Naive B cell (primary cell): Measurements from ENCODE around the gene HCAR3. TPM values are rescaled to one million over a fixed set of nuclear protein-coding genes. Genes with fewer than 3 reads are reported as not detected.
"Not testable (repeated sequence)": the region's sequence is repeated elsewhere in the genome, so short reads cannot be mapped to it uniquely, and the experiment has no call there.

Experiments used
- ATAC-seq, 2 donors: fragments of 150-1000 bp; cut with Tn5 transposase; 2 replicates each; pipeline ENCODE4 v1.10.0; 2021; ENCODE audit warnings: low read depth in 2 of 2, mild to moderate bottlenecking in 2 of 2, moderate library complexity in 2 of 2
- DNase-seq: peaks from one replicate; pipeline ENCODE4 v3.0.0; 2022
- H3K27ac Mint-ChIP-seq, 6 donors: one replicate each; pipeline ENCODE4 v1.8.0; 2020 to 2022; ENCODE audit warnings: mild to moderate bottlenecking in 6 of 6, mixed read lengths in 6 of 6, moderate library complexity in 5 of 6, inconsistent platforms in 2 of 6
- H3K27me3 Mint-ChIP-seq, 3 donors: one replicate each; pipeline ENCODE4 v1.8.0; 2021 to 2022; ENCODE audit warnings: mixed read lengths in 3 of 3, mild to moderate bottlenecking in 1 of 3
- H3K36me3 Mint-ChIP-seq, 2 donors: one replicate each; pipeline ENCODE4 v1.8.0; 2020 to 2022; ENCODE audit warnings: mixed read lengths in 2 of 2, inconsistent platforms in 1 of 2, mild to moderate bottlenecking in 1 of 2
- H3K4me1 Mint-ChIP-seq, 3 donors: one replicate each; pipeline ENCODE4 v1.8.0; 2020 to 2022; ENCODE audit warnings: mixed read lengths in 3 of 3, inconsistent platforms in 1 of 3, mild to moderate bottlenecking in 1 of 3, moderate library complexity in 1 of 3
- H3K4me3 Mint-ChIP-seq, 8 donors: one replicate each; pipeline ENCODE4 v1.8.0; 2020 to 2022; ENCODE audit warnings: mild to moderate bottlenecking in 8 of 8, mixed read lengths in 8 of 8, moderate library complexity in 8 of 8, inconsistent platforms in 2 of 8
- H3K9me3 Mint-ChIP-seq, 7 donors: one replicate each; pipeline ENCODE4 v1.8.0; 2020 to 2022; ENCODE audit warnings: mixed read lengths in 7 of 7, mild to moderate bottlenecking in 5 of 7, inconsistent platforms in 2 of 7, moderate library complexity in 1 of 7
- polyA plus RNA-seq, 6 donors: library from polyadenylated mRNA; unstranded; fragments of 300-500 nt; fragmentation: Illumina TruSeq; gene quantifications; one replicate each; pipeline ENCODE4 v1.2.3, GENCODE V29; 2021; ENCODE audit warnings: low read depth in 6 of 6

The HCAR3 gene
- polyA plus RNA-seq, 6 donors from 2014 or later = 0.45 TPM; not detected in 5

DNA sequence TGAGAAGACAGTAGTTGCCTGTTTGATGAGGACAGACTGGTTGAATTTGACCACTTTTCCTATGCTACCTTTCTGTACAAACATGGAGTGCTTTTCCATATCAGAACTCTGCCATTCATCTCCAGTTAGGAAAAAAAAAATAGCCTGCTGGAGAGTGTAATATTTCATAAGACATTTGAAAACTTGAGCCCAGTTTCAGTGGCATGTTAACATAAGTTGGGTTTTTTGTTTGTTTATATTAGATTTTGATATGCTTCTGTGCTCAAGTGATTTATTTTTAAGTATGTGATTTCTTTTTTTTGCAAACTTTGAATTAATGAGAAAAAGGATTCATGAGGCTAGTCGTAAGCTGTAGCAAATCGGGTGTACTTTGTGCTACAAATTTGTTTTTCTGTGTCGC, 12.8 kb downstream of the HCAR3 start:
- H3K4me1 Mint-ChIP-seq, H3K4me3 Mint-ChIP-seq, H3K9me3 Mint-ChIP-seq, H3K27me3 Mint-ChIP-seq, ATAC-seq, DNase-seq, H3K36me3 Mint-ChIP-seq: not testable (repeated sequence)
- peak overlapping the region in 1 of 6 donors; percentile 74 for H3K27ac Mint-ChIP-seq

- H3K4me1 Mint-ChIP-seq, H3K27me3 Mint-ChIP-seq, H3K36me3 Mint-ChIP-seq, DNase-seq, ATAC-seq, H3K9me3 Mint-ChIP-seq: not testable (repeated sequence)
- Mint-ChIP-seq H3K27ac (peak within 1 kb of the TSS in 2 of 6 donors; percentile 74 to 87), H3K4me3 (peak within 1 kb of the TSS in 1 of 8 donors; percentile 76)
Observed at GRCh38 chr12:122702890-122703611, 13.6 kb downstream of the HCAR3 start, which contains the start of gene HCAR2. Gene HCAR2 (minus strand): TSS chr12:122703357. CDS start chr12:122703283, 74 bp downstream.

- not testable (repeated sequence) for H3K4me3 Mint-ChIP-seq, H3K36me3 Mint-ChIP-seq, H3K27ac Mint-ChIP-seq, H3K4me1 Mint-ChIP-seq, H3K9me3 Mint-ChIP-seq, H3K27me3 Mint-ChIP-seq, DNase-seq, ATAC-seq
Observed at GRCh38 chr12:122701481-122701880, 15.1 kb downstream of the HCAR3 start.

DNA sequence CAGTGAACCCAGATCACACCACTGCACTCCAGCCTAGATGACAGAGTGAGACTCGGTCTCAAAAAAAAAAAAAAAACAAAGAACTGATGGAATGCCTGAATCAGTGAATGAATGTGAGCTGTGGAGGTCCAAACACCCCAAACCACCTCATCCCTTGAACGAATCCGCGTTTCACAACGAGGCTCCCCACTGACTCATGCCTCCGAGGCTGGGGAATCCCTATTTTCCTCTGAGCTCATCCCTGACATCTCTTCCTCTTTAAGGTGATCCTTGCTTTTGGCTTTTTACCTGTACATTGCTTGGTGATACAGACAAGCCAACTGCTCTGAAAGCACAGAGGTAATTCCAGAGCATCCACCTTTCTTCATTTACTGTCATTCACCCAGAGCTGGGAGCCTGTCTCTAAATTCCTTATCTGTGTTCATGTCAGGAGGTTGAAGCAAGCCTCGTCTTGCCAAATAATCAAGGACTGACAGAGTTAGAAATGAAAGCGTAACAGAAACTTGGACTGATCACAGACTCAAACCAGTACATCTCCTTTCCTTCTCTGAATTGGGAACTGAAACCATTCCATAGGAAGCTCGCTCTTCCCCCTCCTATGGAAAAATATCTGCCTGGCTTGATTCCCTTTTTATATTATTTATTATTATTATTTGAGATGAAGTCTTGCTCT, 16.4 kb downstream of the HCAR3 start:
- H3K27ac Mint-ChIP-seq, H3K4me1 Mint-ChIP-seq, H3K9me3 Mint-ChIP-seq, ATAC-seq, DNase-seq, H3K27me3 Mint-ChIP-seq, H3K36me3 Mint-ChIP-seq, H3K4me3 Mint-ChIP-seq: not testable (repeated sequence)

DNA sequence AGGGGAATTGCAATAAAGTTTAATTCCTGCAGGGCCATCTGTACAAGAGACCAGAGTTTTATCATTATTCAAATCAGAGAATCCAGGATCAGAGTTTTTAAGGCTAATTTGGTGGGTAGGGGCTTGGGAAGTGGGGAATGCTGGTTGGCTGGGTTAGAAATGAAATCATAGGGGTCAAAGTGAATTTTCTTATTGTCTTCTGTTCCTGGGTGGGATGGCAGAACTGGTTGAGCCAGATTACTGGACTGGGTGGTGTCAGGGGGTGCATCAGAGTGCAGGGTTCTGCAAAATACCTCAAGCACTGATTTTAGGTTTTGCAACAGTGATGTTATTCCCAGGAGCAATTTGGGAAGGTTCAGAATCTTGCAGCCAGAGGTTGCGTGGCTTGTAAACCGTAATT, 19.7 kb downstream of the HCAR3 start:
- H3K27ac Mint-ChIP-seq, H3K36me3 Mint-ChIP-seq, H3K9me3 Mint-ChIP-seq, DNase-seq, H3K4me3 Mint-ChIP-seq, H3K27me3 Mint-ChIP-seq, ATAC-seq, H3K4me1 Mint-ChIP-seq: not testable (repeated sequence)

DNA sequence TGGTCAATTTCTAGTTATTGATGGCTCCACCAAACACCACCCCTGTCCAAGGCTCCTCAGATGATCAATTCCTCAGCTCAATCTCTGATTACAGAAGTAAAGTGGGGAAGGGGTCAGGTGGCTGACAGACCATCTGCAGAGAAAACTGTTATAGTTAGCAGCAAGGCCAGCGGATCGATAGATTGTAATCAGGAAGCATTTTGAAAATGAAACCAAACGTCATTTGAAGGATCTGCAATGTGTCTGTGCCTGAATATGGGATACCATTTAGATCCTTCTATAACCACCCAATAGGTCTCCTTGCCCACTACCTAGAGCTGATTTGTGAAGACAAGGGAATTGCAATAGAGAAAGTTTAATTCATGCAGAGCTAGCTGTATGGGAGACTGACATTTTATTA, 25.0 kb downstream of the HCAR3 start:
- Mint-ChIP-seq H3K4me3 (peak overlapping the region in 1 of 8 donors; percentile 73), H3K27me3 (no peaks in the 10 kb centered on the region), H3K27ac (no peak overlapping the region), H3K36me3 (no peaks in the 10 kb centered on the region), H3K4me1 (peaks cover 0 to 4% (median 4%) of the 10 kb centered on the region in 3 donors), H3K9me3 (no peaks in the 10 kb centered on the region)
- DNase-seq (no peak), ATAC-seq (no peak)

DNA sequence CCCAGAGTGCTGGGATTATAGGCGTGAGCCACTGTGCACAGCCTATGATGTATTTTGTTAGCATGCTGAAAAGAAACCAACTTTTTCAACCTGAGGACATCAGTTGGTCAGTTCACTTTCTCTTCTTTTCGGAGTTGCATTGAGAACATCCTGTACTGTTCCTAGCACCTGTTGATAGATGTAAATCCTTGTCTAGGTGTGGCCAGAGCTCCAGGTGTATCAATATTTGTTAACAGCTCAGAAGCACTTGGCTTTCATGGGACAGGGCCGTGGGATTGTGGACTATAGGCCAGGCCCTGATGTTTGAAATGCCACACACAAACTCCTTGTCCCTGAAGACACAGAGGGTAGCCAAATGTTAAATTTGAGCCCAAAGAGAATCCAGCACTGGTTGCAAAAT, 28.3 kb downstream of the HCAR3 start:
- H3K4me1 Mint-ChIP-seq = peaks cover 0 to 4% (median 4%) of the 10 kb centered on the region in 3 donors

GRCh38 chr12:122687086-122687485, 29.5 kb downstream of the HCAR3 start:
- no peak overlapping the region for H3K27ac Mint-ChIP-seq
- H3K36me3 Mint-ChIP-seq = no peaks in the 10 kb centered on the region
- no peak overlapping the region for H3K4me3 Mint-ChIP-seq
- H3K9me3 Mint-ChIP-seq = no peaks in the 10 kb centered on the region
- H3K4me1 Mint-ChIP-seq = peaks cover 0 to 4% (median 4%) of the 10 kb centered on the region in 3 donors
- ATAC-seq (no peak), DNase-seq (no peak)
- H3K27me3 Mint-ChIP-seq = no peaks in the 10 kb centered on the region

More for the DNA sequence above, 28.3 kb downstream of the HCAR3 start:
- Mint-ChIP-seq H3K9me3 (no peaks in the 10 kb centered on the region), H3K27ac (no peak overlapping the region), H3K4me3 (no peak overlapping the region), H3K27me3 (no peaks in the 10 kb centered on the region), H3K36me3 (no peaks in the 10 kb centered on the region)
- ATAC-seq = no peak
- DNase-seq = no peak

DNA sequence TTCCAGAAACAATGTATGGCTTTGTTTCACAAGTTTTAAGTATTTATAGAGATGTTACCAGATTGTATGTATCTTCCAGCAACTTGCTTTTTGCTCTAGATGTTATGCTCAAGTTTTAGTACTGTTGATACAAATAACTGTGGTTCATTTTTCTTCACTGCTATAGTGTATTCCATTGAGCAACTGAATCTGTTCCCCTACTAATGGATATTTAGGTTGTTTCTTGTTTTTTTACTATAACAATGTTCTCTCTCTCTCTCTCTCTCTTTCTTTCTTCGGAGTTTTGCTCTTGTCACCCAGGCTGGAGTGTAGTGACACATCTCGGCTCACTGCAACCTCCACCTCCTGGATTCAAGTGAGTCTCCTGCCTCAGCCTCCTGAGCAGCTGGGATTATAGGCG, 30.1 kb downstream of the HCAR3 start:
- H3K9me3 Mint-ChIP-seq = no peaks in the 10 kb centered on the region
- peaks cover 0 to 2% (median 1%) of the 10 kb centered on the region in 3 donors for H3K4me1 Mint-ChIP-seq
- DNase-seq = no peak
- H3K4me3 Mint-ChIP-seq = no peak overlapping the region
- H3K27me3 Mint-ChIP-seq = no peaks in the 10 kb centered on the region
- ATAC-seq = no peak
- peak overlapping the region in 1 of 6 donors; percentile 44 for H3K27ac Mint-ChIP-seq
- H3K36me3 Mint-ChIP-seq = no peaks in the 10 kb centered on the region

GRCh38 chr12:122684297-122684813, 32.3 kb downstream of the HCAR3 start:
- no peaks in the 10 kb centered on the region for H3K36me3 Mint-ChIP-seq
- no peaks in the 10 kb centered on the region for H3K9me3 Mint-ChIP-seq
- no peaks in the 10 kb centered on the region for H3K27me3 Mint-ChIP-seq
- H3K4me3 Mint-ChIP-seq = no peak overlapping the region
- H3K4me1 Mint-ChIP-seq = no peaks in the 10 kb centered on the region
- no peak overlapping the region for H3K27ac Mint-ChIP-seq
- ATAC-seq = no peak
- no peak for DNase-seq

- Mint-ChIP-seq H3K36me3 (no peaks in the 10 kb centered on the region), H3K4me1 (peaks cover 0 to 5% (median 0%) of the 10 kb centered on the region in 3 donors), H3K27me3 (peaks cover 0 to 5% (median 0%) of the 10 kb centered on the region in 3 donors), H3K27ac (peak overlapping the region in 1 of 6 donors; percentile 22), H3K9me3 (no peaks in the 10 kb centered on the region), H3K4me3 (no peak overlapping the region)
- ATAC-seq = no peak
- DNase-seq = no peak
Observed at GRCh38 chr12:122681814-122682213, 34.8 kb downstream of the HCAR3 start.

DNA sequence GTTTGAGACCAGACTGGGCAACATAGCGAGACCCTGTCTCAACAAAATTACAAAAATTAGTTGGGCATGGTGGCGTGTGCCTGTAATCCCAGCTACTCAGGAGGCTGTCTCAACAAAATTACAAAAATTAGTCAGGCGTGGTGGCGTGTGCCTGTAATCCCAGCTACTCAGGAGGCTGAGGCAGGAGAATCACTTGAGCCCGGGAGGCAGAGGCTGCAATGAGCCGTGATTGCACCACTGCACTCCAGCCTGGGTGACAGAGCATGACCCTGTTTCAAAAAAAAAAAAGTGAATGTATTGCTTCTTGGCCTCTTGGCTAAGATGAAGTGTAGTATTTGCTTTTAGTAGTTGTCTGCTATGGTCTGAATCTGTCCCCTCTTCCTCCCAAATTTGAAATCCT, 35.6 kb downstream of the HCAR3 start:
- H3K27me3 Mint-ChIP-seq, H3K4me1 Mint-ChIP-seq, H3K4me3 Mint-ChIP-seq, ATAC-seq, H3K9me3 Mint-ChIP-seq, H3K27ac Mint-ChIP-seq, DNase-seq, H3K36me3 Mint-ChIP-seq: not testable (repeated sequence)

GRCh38 chr12:122676781-122677180, 39.8 kb downstream of the HCAR3 start:
- H3K9me3 Mint-ChIP-seq, H3K27me3 Mint-ChIP-seq, H3K4me3 Mint-ChIP-seq, DNase-seq, H3K4me1 Mint-ChIP-seq, H3K36me3 Mint-ChIP-seq, ATAC-seq, H3K27ac Mint-ChIP-seq: not testable (repeated sequence)

DNA sequence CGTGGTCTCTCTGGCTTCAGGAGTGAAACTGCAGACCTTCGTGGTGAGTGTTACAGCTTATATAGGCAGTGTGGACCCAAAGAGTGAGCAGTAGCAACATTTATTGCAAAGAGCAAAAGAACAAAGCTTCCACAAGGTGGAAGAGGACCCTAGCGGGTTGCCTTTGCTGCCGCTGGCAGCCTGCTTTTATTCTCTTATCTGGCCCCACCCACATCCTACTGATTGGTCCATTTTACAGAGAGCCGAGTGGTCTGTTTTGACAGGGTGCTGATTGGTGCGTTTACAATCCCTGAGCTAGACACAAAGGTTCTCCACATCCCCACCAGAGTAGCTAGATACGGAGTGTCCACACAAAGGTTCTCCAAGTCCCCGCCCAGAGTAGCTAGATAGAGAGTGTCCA, 40.6 kb downstream of the HCAR3 start:
- H3K27me3 Mint-ChIP-seq, H3K4me3 Mint-ChIP-seq: not testable (repeated sequence)

More for the DNA sequence above, 40.6 kb downstream of the HCAR3 start:
- not testable (repeated sequence) for H3K4me1 Mint-ChIP-seq, H3K27ac Mint-ChIP-seq, H3K9me3 Mint-ChIP-seq, DNase-seq, ATAC-seq, H3K36me3 Mint-ChIP-seq
